HG03103 (cell line): ENCODE measurements around the gene PLK2.

Source experiments
- ATAC-seq: cut with Tn5 transposase; IDR thresholded peaks from one replicate; pipeline ENCODE4 v1.9.1; 2021; ENCODE audit warnings: low read depth; ENCODE audit not compliant: unreplicated experiment

The PLK2 gene

GRCh38 chr5:58481066-58481676, 21.3 kb upstream of the PLK2 start:
- no peak for ATAC-seq

- no peak for ATAC-seq
These were observed 18.0 kb upstream of the PLK2 start for GRCh38 chr5:58477760-58478376.

GRCh38 chr5:58475404-58475803, 15.5 kb upstream of the PLK2 start:
- ATAC-seq = no peak

GRCh38 chr5:58469896-58470295, 10.0 kb upstream of the PLK2 start:
- no peak for ATAC-seq

- peak; percentile 99 for ATAC-seq
These were observed 7.1 kb upstream of the PLK2 start for GRCh38 chr5:58466939-58467338.

GRCh38 chr5:58462623-58463230, 2.8 kb upstream of the PLK2 start:
- no peak for ATAC-seq

- no peak for ATAC-seq
These were observed 2.3 kb upstream of the PLK2 start for GRCh38 chr5:58462154-58462553.

GRCh38 chr5:58460732-58461286, 923 bp upstream of the PLK2 start:
- peak; percentile 64 for ATAC-seq

- no peak for ATAC-seq
These were observed 512 bp downstream of the PLK2 start for GRCh38 chr5:58459146-58460001.

- no peak for ATAC-seq
These were observed 1.1 kb downstream of the PLK2 start for GRCh38 chr5:58458743-58459145.

- ATAC-seq = no peak
These were observed 1.6 kb downstream of the PLK2 start for GRCh38 chr5:58458141-58458742.

- ATAC-seq = no peak
These were observed 2.8 kb downstream of the PLK2 start for GRCh38 chr5:58457050-58457449.

GRCh38 chr5:58456486-58456885, 3.4 kb downstream of the PLK2 start:
- no peak for ATAC-seq

GRCh38 chr5:58456026-58456425, 3.9 kb downstream of the PLK2 start:
- ATAC-seq = no peak

- ATAC-seq = no peak
These were observed 4.4 kb downstream of the PLK2 start for GRCh38 chr5:58455480-58455879.

- ATAC-seq = no peak
These were observed 4.8 kb downstream of the PLK2 start for GRCh38 chr5:58455066-58455465.

GRCh38 chr5:58454025-58454424, 5.9 kb downstream of the PLK2 start:
- no peak for ATAC-seq

- ATAC-seq = no peak
These were observed 6.6 kb downstream of the PLK2 start for GRCh38 chr5:58453306-58453705.

GRCh38 chr5:58452566-58453258, 7.2 kb downstream of the PLK2 start:
- no peak for ATAC-seq
